Mesothelial cell of epicardium (in vitro differentiated cells): Measurements from ENCODE around the gene GPR137. TPM values are rescaled to one million over a fixed set of nuclear protein-coding genes. Genes with fewer than 3 reads are reported as not detected.

Experiments
- DNase-seq, 2 experiments: peaks; one replicate each; pipeline ENCODE4 v3.0.0; 2021; ENCODE audit warnings: low spot score in 2 of 2; ENCODE audit not compliant: unreplicated experiment in 2 of 2
- H3K27ac Mint-ChIP-seq: 2 replicates; pipeline ENCODE4 v1.8.0; 2021; ENCODE audit warnings: mixed read lengths
- H3K27me3 Mint-ChIP-seq: 2 replicates; pipeline ENCODE4 v1.8.0; 2021; ENCODE audit warnings: low read depth, mixed read lengths
- H3K36me3 Mint-ChIP-seq: 2 replicates; pipeline ENCODE4 v1.8.0; 2021; ENCODE audit warnings: mixed read lengths
- H3K4me1 Mint-ChIP-seq: 2 replicates; pipeline ENCODE4 v1.8.0; 2021; ENCODE audit warnings: mixed read lengths
- H3K4me3 Mint-ChIP-seq: 2 replicates; pipeline ENCODE4 v1.8.0; 2021; ENCODE audit warnings: mild to moderate bottlenecking, moderate library complexity, mixed read lengths
- H3K9me3 Mint-ChIP-seq: 2 replicates; pipeline ENCODE4 v1.8.0; 2021; ENCODE audit warnings: mixed read lengths
- CTCF ChIP-seq: fragments of 200-600 bp; sonication (generic); IDR thresholded peaks from one replicate; pipeline ENCODE4 v1.5.0; 2021; ENCODE audit warnings: antibody characterized with exemption; ENCODE audit not compliant: unreplicated experiment
- total RNA-seq: library from RNA; stranded (reverse); gene quantifications from 3 replicates; pipeline ENCODE4 v1.2.1, GENCODE V29; 2021

GPR137 gene
- total RNA-seq, 1 donor from 2014 or later: 43.8 TPM

- Mint-ChIP-seq H3K4me3 (peak overlapping the region; percentile 70), H3K27me3 (peaks cover 58% of the 10 kb centered on the region), H3K4me1 (peaks cover 18% of the 10 kb centered on the region), H3K36me3 (peaks cover 8% of the 10 kb centered on the region), H3K27ac (no peak overlapping the region), H3K9me3 (no peaks in the 10 kb centered on the region)
- DNase-seq: no peak
- TF ChIP-seq CTCF: no peak
Measured at GRCh38 chr11:64290352-64291261, 5.0 kb downstream of the GPR137 start.

- TF ChIP-seq CTCF: no peak
- no peak for DNase-seq
- Mint-ChIP-seq H3K4me1 (peaks cover 15% of the 10 kb centered on the region), H3K27me3 (peaks cover 65% of the 10 kb centered on the region), H3K36me3 (peaks cover 8% of the 10 kb centered on the region), H3K4me3 (peak within 1 kb of the TSS; percentile 70), H3K9me3 (no peaks in the 10 kb centered on the region), H3K27ac (no peak within 1 kb of the TSS)
Measured at GRCh38 chr11:64291262-64291751, 5.7 kb downstream of the GPR137 start, which contains the start of gene KCNK4. Gene KCNK4 (plus strand): TSS chr11:64291302. CDS start chr11:64293019, 1,717 bp downstream.

- H3K36me3 Mint-ChIP-seq: peaks cover 8% of the 10 kb centered on the region
- H3K9me3 Mint-ChIP-seq: no peaks in the 10 kb centered on the region
- TF ChIP-seq CTCF: no peak
- DNase-seq: no peak
- peaks cover 9% of the 10 kb centered on the region for H3K4me1 Mint-ChIP-seq
- H3K4me3 Mint-ChIP-seq: peak overlapping the region; percentile 42
- peaks cover 71% of the 10 kb centered on the region for H3K27me3 Mint-ChIP-seq
- no peak overlapping the region for H3K27ac Mint-ChIP-seq
Measured at GRCh38 chr11:64291752-64292459, 6.3 kb downstream of the GPR137 start.

- no peak for TF ChIP-seq CTCF
- no peak overlapping the region for H3K27ac Mint-ChIP-seq
- no peak for DNase-seq
- H3K9me3 Mint-ChIP-seq: no peaks in the 10 kb centered on the region
- H3K4me1 Mint-ChIP-seq: peaks cover 6% of the 10 kb centered on the region
- H3K27me3 Mint-ChIP-seq: peaks cover 79% of the 10 kb centered on the region
- H3K4me3 Mint-ChIP-seq: peak overlapping the region; percentile 42
- peaks cover 8% of the 10 kb centered on the region for H3K36me3 Mint-ChIP-seq
Measured at GRCh38 chr11:64292460-64293254, 7.0 kb downstream of the GPR137 start.

GRCh38 chr11:64294774-64295173 lies 9.1 kb downstream of the GPR137 start:
- H3K27me3 Mint-ChIP-seq: peaks cover 92% of the 10 kb centered on the region
- H3K36me3 Mint-ChIP-seq: no peaks in the 10 kb centered on the region
- no peak overlapping the region for H3K4me3 Mint-ChIP-seq
- DNase-seq: no peak
- no peaks in the 10 kb centered on the region for H3K9me3 Mint-ChIP-seq
- H3K4me1 Mint-ChIP-seq: peaks cover 8% of the 10 kb centered on the region
- TF ChIP-seq CTCF: no peak
- no peak overlapping the region for H3K27ac Mint-ChIP-seq
